ENCODE data around the gene MXD1. TPM values are rescaled to one million over a fixed set of nuclear protein-coding genes. Genes with fewer than 3 reads are reported as not detected.

Gene MXD1
- total and polyA plus RNA-seq, 2 of the 4 experiments (the other 2 are of a cell fraction): 2.0 to 3.7 TPM

- ATAC-seq (ENCODE audit: low read depth) (no peak), DNase-seq (peak; percentile 45)
- Histone ChIP-seq H3K56ac (ENCODE audit: extremely low read depth, insufficient read depth, low read length) (no peak overlapping the region), H4K8ac (ENCODE audit: low read depth in 2 of 2, low read length in 2 of 2) (peak overlapping the region in 1 of 2 experiments; percentile 17; a peak in 1 of 4 replicates), H3K18ac (ENCODE audit: low read depth, low read length) (no peak overlapping the region), H2BK120ac (ENCODE audit: low read depth, low read length) (no peak overlapping the region), H2AFZ (replicated peaks; ENCODE audit: low read length, poor library complexity) (no peak overlapping the region), H3K4ac (ENCODE audit: low read depth, low read length) (no peak overlapping the region), H3K79me1 (ENCODE audit: low read depth in 1 of 2, low read length in 2 of 2) (peaks cover 6 to 14% of the 10 kb centered on the region in 2 experiments; a peak in 2 of 4 replicates), H3K4me3 (ENCODE audit: insufficient read depth, low read depth, low read length) (no peak overlapping the region), H2AK5ac (ENCODE audit: low read depth, low read length) (peak overlapping the region; percentile 24; the same call in 1 of the 2 replicates), H2BK5ac (ENCODE audit: low read depth, low read length, poor library complexity, severe bottlenecking) (no peak overlapping the region), H3K27ac (ENCODE audit: insufficient read depth, low read length) (no peak overlapping the region), H3K4me1 (ENCODE audit: control insufficient read depth, insufficient read depth, low read length) (peaks cover 2% of the 10 kb centered on the region; the same call in 1 of the 2 replicates), H3K9me1 (ENCODE audit: insufficient read depth, low read length) (peaks cover 3% of the 10 kb centered on the region; the same call in 1 of the 2 replicates), H3K36me3 (ENCODE audit: control insufficient read depth, insufficient read depth, low read length) (peaks cover 4% of the 10 kb centered on the region), H4K20me1 (ENCODE audit: insufficient read depth, low read length) (no peaks in the 10 kb centered on the region), H3K23ac (ENCODE audit: low read depth, low read length) (no peak overlapping the region), H3K9me3 (ENCODE audit: control insufficient read depth, insufficient read depth, low read length) (no peaks in the 10 kb centered on the region), H2BK15ac (ENCODE audit: low read depth, low read length) (no peak overlapping the region), H2AK9ac (replicated peaks; ENCODE audit: low read depth, low read length, poor library complexity) (no peak overlapping the region), H3K9ac (ENCODE audit: low read depth, low read length) (no peak overlapping the region), H4K5ac (ENCODE audit: low read depth, low read length) (no peak overlapping the region), H3K4me2 (ENCODE audit: low read depth, low read length) (no peak overlapping the region), H4K91ac (ENCODE audit: insufficient read depth, low read depth, low read length) (no peak overlapping the region), H2BK20ac (ENCODE audit: low read depth, low read length) (0 out of 2 replicates have a peak overlapping the region, but pooled peaks have one; percentile 9), H3K14ac (replicated peaks; ENCODE audit: low read depth, low read length) (no peak overlapping the region), H3K27me3 (ENCODE audit: control insufficient read depth, insufficient read depth, low read length) (no peaks in the 10 kb centered on the region)
- ChIA-PET CTCF (interaction anchor here (0.5 kb wide), 1 partner anchor 228 kb away, joined by 3 read pairs; no protein-coding TSS in a partner anchor), POLR2A (ENCODE audit: unreplicated experiment) (no interaction called here)
- no CpG with 5 or more reads among the region's 3 CpGs for WGBS, 2 experiments (ENCODE audit: extremely low coverage in 2 of 2, insufficient read length in 1 of 2)
- in situ Hi-C loops (cut with MboI; ENCODE audit: low sequenced_read_pairs) (no loop called here), dilution Hi-C loops (cut with HindIII; ENCODE audit: low sequenced_read_pairs, unreplicated experiment) (no loop called here), intact Hi-C loops (cut with micrococcal nuclease) (no loop called here)
- BruUV-seq (replicated peaks): no TSS peak
- TF ChIP-seq MAFK (IDR thresholded peaks at IDR 0.05; ENCODE audit: low read depth, low read length) (no peak), CEBPB (IDR thresholded peaks at IDR 0.05; ENCODE audit: low read depth, low read length) (peak; percentile 89)
Measured at GRCh38 chr2:69926849-69927515, 12.1 kb downstream of the MXD1 start.
